Liver (tissue), 3 donors: ENCODE measurements around the gene IMMT.

Experiments used
- JUND ChIP-seq, 2 donors: IDR thresholded peaks; 2 replicates each; pipeline ENCODE4 v1.6.1; 2016; ENCODE audit warnings: antibody characterized with exemption in 2 of 2
- NR2F2 ChIP-seq: IDR thresholded peaks from 2 replicates; pipeline ENCODE4 v1.6.1; 2016; ENCODE audit warnings: antibody characterized with exemption
- REST ChIP-seq: IDR thresholded peaks from 2 replicates; pipeline ENCODE4 v1.6.1; 2016; ENCODE audit warnings: antibody characterized with exemption, mild to moderate bottlenecking
- SP1 ChIP-seq: IDR thresholded peaks from 2 replicates; pipeline ENCODE4 v1.6.1; 2018; ENCODE audit warnings: antibody characterized with exemption, mild to moderate bottlenecking
- TAF1 ChIP-seq: conservative IDR thresholded peaks from 2 replicates; pipeline ENCODE4 v1.6.1; 2016; ENCODE audit warnings: antibody characterized with exemption, mild to moderate bottlenecking
- TF ChIP-seq, protein P1 (sequence below): fragments of 150-350 bp; IDR thresholded peaks from 2 replicates; pipeline ENCODE4 v1.5.1; 2017; ENCODE audit warnings: improper control_type of control experiment, low read depth, low read length; ENCODE audit not compliant: missing input control
- TF ChIP-seq, protein P2 (sequence below): IDR thresholded peaks from 2 replicates; pipeline ENCODE4 v1.6.1; 2016; ENCODE audit warnings: antibody characterized with exemption
- TF ChIP-seq, protein P3 (sequence below): IDR thresholded peaks from 2 replicates; pipeline ENCODE4 v1.6.1; 2016; ENCODE audit warnings: antibody characterized with exemption
- donor health status: healthy.
- donor health status: healthy.

GRCh38 chr2:86158286-86158685, 37.0 kb downstream of the IMMT start:
- TF ChIP-seq, protein P1, sequence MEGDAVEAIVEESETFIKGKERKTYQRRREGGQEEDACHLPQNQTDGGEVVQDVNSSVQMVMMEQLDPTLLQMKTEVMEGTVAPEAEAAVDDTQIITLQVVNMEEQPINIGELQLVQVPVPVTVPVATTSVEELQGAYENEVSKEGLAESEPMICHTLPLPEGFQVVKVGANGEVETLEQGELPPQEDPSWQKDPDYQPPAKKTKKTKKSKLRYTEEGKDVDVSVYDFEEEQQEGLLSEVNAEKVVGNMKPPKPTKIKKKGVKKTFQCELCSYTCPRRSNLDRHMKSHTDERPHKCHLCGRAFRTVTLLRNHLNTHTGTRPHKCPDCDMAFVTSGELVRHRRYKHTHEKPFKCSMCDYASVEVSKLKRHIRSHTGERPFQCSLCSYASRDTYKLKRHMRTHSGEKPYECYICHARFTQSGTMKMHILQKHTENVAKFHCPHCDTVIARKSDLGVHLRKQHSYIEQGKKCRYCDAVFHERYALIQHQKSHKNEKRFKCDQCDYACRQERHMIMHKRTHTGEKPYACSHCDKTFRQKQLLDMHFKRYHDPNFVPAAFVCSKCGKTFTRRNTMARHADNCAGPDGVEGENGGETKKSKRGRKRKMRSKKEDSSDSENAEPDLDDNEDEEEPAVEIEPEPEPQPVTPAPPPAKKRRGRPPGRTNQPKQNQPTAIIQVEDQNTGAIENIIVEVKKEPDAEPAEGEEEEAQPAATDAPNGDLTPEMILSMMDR = no peak
- TF ChIP-seq TAF1 = no peak
- TF ChIP-seq JUND (IDR thresholded peaks at IDR 0.05) = no peak
- no peak for TF ChIP-seq REST
- no peak for TF ChIP-seq SP1
- TF ChIP-seq, protein P2, sequence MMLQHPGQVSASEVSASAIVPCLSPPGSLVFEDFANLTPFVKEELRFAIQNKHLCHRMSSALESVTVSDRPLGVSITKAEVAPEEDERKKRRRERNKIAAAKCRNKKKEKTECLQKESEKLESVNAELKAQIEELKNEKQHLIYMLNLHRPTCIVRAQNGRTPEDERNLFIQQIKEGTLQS = no peak
- TF ChIP-seq, protein P3, sequence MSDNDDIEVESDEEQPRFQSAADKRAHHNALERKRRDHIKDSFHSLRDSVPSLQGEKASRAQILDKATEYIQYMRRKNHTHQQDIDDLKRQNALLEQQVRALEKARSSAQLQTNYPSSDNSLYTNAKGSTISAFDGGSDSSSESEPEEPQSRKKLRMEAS = no peak
- no peak for TF ChIP-seq NR2F2
